Measurements from ENCODE around the gene PIGS.

PIGS gene

DNA sequence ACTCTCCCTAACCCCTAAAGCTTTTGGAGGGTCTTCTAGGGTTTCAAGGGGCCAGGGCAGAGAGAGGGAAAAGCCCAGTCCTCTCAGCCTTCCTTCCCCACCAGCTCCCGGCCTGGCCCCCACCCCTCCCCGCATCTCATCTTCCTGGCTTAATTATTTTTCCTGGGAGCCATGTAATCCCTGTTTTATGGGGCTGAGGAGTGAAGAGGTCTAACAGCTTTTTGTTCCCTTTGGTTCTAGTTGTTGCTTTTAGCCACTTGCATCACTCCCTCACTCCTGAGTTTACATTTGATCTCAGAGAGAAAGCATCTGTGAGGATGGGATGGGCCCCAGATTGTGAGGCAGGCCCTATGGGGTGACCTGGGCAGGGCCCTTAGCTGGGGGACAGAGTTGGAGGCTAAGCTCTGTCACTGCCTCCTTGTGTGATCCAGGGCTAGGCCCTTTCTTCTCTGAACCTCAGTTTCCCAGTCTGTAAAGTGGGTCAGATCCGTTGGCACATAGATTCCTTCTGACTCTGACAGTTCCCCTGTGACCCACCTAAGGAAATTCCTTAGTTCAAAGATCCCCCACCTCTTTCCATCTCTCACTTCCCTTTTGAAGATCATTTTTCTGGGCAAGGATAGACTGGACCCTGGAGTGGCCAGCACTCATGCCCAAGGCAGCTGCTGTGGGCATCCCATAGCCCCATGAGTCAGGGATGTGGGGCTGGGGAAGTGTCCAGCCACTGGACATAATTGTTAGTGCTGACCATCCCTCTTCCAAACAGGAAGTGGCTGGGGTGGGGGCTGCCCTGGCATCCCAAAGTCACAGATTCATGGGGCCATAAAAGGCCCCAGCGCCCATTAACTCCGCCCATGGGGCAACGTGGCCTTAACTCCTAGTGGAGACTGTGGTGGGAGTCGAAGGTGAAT is 39.0 kb downstream of the PIGS start:
- in situ Hi-C loops (cut with MboI; ENCODE audit: low sequenced_read_pairs) = no loop called here

- in situ Hi-C loops (cut with MboI; ENCODE audit: low sequenced_read_pairs) = no loop called here
Observed at GRCh38 chr17:28530926-28531325, 40.4 kb downstream of the PIGS start.

DNA sequence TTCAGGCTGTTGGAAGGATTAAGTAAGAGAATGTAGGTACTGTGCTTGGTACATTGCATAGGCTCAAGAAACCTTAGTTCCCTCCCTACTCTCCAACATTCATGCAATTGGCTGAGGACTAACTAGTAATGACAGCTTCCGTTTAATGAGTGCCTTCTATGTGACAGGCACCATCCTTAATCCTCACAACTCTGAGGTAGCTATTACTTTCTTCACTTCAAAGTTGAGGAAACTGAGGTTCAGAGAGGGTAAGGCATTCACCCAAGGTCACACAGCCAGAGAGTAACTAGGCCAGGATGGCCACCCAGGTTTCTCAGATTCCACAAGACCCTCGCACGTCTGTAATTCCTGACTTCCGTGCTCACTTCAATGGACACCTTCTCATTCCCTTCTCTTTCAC is 41.1 kb downstream of the PIGS start:
- in situ Hi-C loops (cut with MboI; ENCODE audit: low sequenced_read_pairs) = no loop called here

DNA sequence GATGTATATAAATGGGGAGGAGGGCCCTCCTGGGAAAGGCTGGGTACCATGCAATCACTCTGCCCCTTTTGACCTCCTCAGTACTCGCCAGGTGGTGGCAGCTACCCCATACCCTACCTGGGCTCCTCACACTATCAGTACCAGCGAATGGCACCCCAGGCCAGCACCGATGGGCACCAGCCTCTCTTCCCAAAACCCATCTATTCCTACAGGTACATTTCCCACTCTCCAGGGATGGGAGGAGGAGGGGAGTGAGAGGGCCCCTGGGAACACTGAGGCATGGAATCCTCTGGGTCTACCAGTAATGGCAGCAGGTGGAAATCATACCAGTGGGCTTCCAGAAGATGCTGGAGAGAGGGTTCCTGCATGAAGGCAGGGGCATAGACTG is 42.3 kb downstream of the PIGS start:
- in situ Hi-C loops (cut with MboI; ENCODE audit: low sequenced_read_pairs) = no loop called here

DNA sequence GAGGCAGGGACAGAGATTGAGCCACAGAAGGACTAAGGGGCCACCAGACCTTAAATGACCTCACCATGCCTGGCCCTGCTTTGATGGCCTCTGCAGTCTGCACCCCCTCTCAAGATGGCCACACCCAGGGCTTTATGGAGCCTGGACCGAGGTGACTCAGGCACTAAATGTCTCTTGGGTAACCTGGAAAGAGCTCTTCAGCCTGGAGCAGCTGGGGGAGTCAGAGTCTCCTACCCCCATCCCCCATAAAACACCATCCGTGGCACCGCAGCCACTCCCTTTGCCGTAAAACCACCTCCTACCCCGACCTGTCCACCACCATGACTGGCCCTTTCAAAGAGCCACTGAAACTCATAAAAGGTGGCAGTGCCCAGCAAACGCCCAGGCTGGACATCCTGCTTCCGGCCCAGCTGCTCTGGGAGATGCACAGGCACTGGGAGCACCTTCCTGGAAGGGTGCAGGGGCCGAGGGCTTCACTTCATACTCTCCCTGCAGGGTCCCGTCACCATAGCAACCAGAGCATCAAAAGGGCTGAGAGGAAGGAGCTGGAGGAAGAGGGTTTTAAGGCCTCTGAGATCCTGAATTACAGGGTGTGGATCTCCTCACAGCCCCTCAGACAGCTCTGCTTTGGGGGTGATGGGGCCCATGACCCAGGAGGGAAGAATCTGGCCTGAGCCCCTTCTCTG is 42.9 kb downstream of the PIGS start:
- in situ Hi-C loops (cut with MboI; ENCODE audit: low sequenced_read_pairs) = no loop called here

DNA sequence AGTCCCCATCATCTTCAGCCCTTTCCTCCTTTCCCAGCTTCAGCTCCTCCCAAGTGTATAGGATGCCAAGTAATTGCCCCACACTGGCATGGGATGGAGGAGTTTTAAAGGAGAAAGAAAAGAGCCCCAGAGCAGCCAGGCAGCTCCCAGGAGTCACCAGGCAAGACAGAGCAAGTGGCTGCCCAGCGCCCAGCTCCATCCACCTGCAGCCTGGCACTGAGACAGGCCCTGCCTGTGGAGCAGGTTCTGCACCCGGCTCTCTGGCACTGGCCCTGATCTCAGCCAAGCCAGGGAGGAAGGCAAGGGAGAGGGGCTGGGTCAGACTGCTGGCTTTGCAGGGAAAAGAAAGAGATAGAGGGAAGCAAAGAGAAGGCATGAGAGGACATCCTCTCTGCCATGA is 43.5 kb downstream of the PIGS start:
- in situ Hi-C loops (cut with MboI; ENCODE audit: low sequenced_read_pairs) = no loop called here

DNA sequence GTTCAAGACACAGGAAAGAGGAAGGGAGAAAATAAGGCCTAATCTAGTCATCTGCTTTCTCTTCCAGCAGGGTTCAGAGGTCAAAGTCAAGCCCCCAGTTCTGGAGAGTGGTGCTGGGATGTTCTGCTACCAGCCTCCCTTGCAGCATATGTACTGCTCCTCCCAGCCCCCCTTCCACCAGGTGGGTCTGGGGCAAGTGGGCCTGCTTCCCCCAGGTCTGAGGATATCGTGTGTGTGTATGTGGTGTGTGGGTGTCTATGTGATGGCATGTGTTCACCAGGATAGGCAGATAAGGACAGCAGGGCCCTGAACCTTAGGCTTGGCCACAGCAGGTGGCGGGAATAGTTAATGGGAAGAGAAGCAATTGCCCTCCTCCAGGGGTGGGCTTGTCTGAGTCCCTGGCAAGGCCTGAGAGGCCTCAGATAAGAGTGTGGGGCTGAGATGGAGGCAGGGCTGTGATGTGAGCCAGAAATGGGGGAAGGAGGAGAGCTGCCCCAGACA is 44.1 kb downstream of the PIGS start:
- in situ Hi-C loops (cut with MboI; ENCODE audit: low sequenced_read_pairs) = no loop called here

GRCh38 chr17:28526381-28526780 is 44.9 kb downstream of the PIGS start:
- in situ Hi-C loops (cut with MboI; ENCODE audit: low sequenced_read_pairs) = no loop called here

GRCh38 chr17:28524476-28525424 is 46.6 kb downstream of the PIGS start:
- in situ Hi-C loops (cut with MboI; ENCODE audit: low sequenced_read_pairs) = loop anchor here (25.0 kb wide), 1 partner anchor 112 kb away; the partner anchor contains the start of gene SLC46A1

- in situ Hi-C loops (cut with MboI; ENCODE audit: low sequenced_read_pairs) = loop anchor here (25.0 kb wide), 1 partner anchor 112 kb away; the partner anchor contains the start of gene SLC46A1
Observed at GRCh38 chr17:28523876-28524275, 47.4 kb downstream of the PIGS start.

DNA sequence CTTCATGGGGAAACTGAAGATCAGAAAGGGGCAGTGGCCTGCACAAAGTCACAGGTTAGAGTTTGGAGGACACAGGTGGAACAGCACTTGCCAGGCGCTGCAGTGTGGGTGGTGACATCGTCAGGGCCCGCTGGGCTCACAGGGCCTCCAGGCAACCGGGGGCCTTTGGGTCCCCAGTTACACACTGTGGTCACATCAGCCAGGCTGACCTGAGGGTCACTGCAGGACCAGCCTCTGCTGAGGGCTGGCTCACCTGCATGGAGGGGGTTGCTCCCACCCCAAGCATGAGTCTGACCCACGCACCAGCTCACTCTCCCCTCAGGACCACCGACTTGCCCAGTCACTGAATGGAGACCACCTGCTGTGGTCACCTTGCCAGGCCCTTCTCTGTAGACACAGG is 48.1 kb downstream of the PIGS start:
- in situ Hi-C loops (cut with MboI; ENCODE audit: low sequenced_read_pairs) = loop anchor here (25.0 kb wide), 1 partner anchor 111 kb away; the partner anchor contains the start of gene SLC46A1

GRCh38 chr17:28522281-28522680 is 49.0 kb downstream of the PIGS start:
- in situ Hi-C loops (cut with MboI; ENCODE audit: low sequenced_read_pairs) = loop anchor here (25.0 kb wide), 1 partner anchor 110 kb away; the partner anchor contains the start of gene SLC46A1

- in situ Hi-C loops (cut with MboI; ENCODE audit: low sequenced_read_pairs) = loop anchor here (25.0 kb wide), 1 partner anchor 109 kb away; the partner anchor contains the start of gene SLC46A1
Observed at GRCh38 chr17:28521311-28522085, 49.8 kb downstream of the PIGS start.

DNA sequence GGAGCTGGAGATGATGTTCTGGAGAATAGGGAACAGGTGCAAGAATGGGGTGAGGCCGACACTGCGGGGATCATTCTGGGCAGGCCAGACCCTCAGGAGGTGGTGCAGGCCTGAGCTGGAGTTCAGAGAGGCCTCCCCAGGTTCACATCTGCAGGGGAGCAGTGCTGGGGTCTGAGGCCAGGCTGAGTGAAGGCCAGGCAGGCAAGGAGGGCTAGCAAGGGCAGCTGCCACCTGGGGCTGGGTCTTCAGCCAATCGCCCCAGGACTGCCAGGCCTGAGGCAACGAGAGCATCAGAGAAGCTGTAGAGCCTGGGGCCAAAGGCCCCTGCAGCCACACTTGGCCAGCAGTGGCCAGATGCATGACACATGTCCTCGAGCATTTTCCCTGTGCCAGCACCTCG is 50.6 kb downstream of the PIGS start:
- in situ Hi-C loops (cut with MboI; ENCODE audit: low sequenced_read_pairs) = loop anchor here (25.0 kb wide), 1 partner anchor 108 kb away; the partner anchor contains the start of gene SLC46A1

GRCh38 chr17:28519236-28519635 is 52.1 kb downstream of the PIGS start:
- in situ Hi-C loops (cut with MboI; ENCODE audit: low sequenced_read_pairs) = loop anchor here (25.0 kb wide), 1 partner anchor 107 kb away; the partner anchor contains the start of gene SLC46A1

DNA sequence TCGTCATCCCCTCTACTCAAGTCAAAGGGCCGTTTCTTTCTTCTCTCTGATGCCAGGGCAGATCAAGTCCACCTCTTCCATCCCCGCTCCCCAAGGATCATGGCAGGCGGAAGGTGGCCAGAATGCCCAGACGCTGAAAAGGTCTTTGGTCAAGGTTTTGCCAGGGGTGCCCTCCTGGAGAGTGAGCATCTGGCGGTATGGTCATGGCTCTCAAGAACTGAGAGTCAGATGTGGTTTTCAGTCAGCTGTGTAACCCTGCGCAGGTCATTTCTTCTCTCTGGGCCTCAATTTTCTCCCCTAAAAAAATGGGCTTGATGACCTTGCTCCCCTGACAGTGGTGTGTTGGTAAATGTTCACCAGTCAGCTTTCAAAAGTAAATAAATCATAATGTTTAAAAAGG is 52.7 kb downstream of the PIGS start:
- in situ Hi-C loops (cut with MboI; ENCODE audit: low sequenced_read_pairs) = loop anchor here (25.0 kb wide), 1 partner anchor 106 kb away; the partner anchor contains the start of gene SLC46A1

DNA sequence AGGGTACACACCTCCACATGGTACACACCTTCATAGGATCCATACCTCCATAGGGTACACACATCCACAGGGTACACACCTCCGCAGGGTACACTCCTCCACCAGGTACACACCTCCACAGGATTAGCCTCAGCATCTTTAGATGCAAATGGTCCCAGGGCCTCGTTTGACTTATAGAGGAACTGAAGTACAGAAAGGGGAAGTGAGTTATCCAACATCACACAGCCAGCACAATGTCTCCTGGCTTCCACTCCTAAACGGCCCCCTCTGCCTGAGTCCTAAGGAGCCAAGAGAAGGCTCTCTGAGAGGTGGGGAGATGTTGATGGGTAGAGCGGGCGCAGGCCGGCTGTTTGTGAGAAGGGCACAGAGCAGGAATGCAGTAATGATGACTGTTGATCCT is 53.2 kb downstream of the PIGS start:
- in situ Hi-C loops (cut with MboI; ENCODE audit: low sequenced_read_pairs) = loop anchor here (25.0 kb wide), 1 partner anchor 106 kb away; the partner anchor contains the start of gene SLC46A1

DNA sequence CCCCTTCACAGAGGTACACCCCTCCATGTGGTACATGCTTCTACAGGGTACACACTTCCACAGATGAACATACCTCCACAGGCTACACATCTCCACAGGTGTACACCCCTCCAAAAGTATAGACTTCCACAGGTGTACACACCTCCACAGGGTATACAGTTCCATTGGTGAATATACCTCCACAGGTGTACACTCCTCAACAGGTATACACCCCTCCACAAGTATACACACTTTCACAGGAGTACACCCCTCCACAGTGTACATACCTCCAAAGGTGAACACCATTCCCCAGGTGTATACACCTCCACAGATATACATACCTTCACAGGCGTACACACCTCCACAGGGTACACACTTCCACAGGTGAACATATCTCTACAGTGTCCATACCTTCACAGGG is 55.8 kb downstream of the PIGS start:
- in situ Hi-C loops (cut with MboI; ENCODE audit: low sequenced_read_pairs) = loop anchor here (25.0 kb wide), 1 partner anchor 103 kb away; the partner anchor contains the start of gene SLC46A1

DNA sequence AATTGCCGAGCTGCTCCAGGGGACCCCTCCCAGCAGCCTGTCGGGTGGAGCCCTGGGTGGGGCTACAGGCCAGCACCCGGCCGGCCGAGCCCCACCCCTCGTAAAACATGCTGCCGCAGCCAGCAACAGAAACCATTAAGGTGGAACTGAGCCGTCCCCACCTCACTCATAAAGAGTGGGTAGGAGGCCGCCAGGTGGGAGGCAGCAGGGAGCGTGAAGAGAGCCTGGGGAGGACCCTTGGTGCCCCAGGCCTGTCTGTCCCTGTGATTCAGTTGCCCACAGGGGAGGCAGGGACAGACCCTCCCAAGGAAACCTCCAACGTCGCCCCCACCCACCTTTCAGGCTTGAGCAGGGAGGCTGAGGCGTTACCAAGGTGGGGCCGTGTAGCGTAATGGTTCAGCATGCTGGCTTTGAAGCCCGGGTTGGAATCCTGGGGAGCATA is 56.7 kb downstream of the PIGS start:
- in situ Hi-C loops (cut with MboI; ENCODE audit: low sequenced_read_pairs) = loop anchor here (25.0 kb wide), 1 partner anchor 102 kb away; the partner anchor contains the start of gene SLC46A1

All from HL-60/S4 (cell line).